GM12891 (cell line): ENCODE results near the gene C16orf89.
"Not testable (repeated sequence)": the region's sequence is repeated elsewhere in the genome, so short reads cannot be mapped to it uniquely, and the experiment has no call there.

Experiments used
- DNase-seq: peaks from one replicate; pipeline ENCODE4 v3.0.0; 2011; ENCODE audit warnings: low spot score; ENCODE audit not compliant: insufficient read length
- FAIRE-seq: peaks from 2 replicates; lab custom pipeline; 2011; peaks lifted over from hg19 to GRCh38; lab: Jason Lieb, UNC
- PAX5 ChIP-seq: IDR thresholded peaks from 2 replicates; pipeline ENCODE4 v1.6.1; 2011; ENCODE audit warnings: low read length, moderate library complexity, mild to moderate bottlenecking; ENCODE audit not compliant: insufficient read depth, severe bottlenecking
- POLR2A ChIP-seq: IDR thresholded peaks from 2 replicates; pipeline ENCODE4 v1.6.1; 2011; ENCODE audit warnings: low read depth, low read length, control low read depth
- POLR2AphosphoS5 ChIP-seq: IDR thresholded peaks from 2 replicates; pipeline ENCODE4 v1.6.1; 2011; ENCODE audit warnings: low read depth, low read length, control low read depth
- POU2F2 ChIP-seq: IDR thresholded peaks from 2 replicates; pipeline ENCODE4 v1.6.1; 2011; ENCODE audit warnings: low read depth, mild to moderate bottlenecking, control low read depth, low read length, moderate library complexity
- SPI1 ChIP-seq: IDR thresholded peaks from 2 replicates; pipeline ENCODE4 v1.6.1; 2011; ENCODE audit warnings: low read depth, low read length, control low read depth
- TAF1 ChIP-seq: IDR thresholded peaks from 2 replicates; pipeline ENCODE4 v1.6.1; 2011; ENCODE audit warnings: low read depth, low read length, control low read depth

Gene C16orf89

GRCh38 chr16:5062051-5062450 is 3.7 kb downstream of the C16orf89 start:
- FAIRE-seq = no peak
- no peak for DNase-seq
- TF ChIP-seq POU2F2 (no peak), POLR2AphosphoS5 (no peak), SPI1 (no peak), PAX5 (no peak), POLR2A (no peak), TAF1 (no peak)

GRCh38 chr16:5060073-5060641 is 5.6 kb downstream of the C16orf89 start:
- FAIRE-seq (no peak), DNase-seq (no peak)
- no peak for TF ChIP-seq POU2F2
- no peak for TF ChIP-seq POLR2AphosphoS5
- no peak for TF ChIP-seq POLR2A
- no peak for TF ChIP-seq SPI1
- no peak for TF ChIP-seq TAF1
- TF ChIP-seq PAX5 = no peak

DNA sequence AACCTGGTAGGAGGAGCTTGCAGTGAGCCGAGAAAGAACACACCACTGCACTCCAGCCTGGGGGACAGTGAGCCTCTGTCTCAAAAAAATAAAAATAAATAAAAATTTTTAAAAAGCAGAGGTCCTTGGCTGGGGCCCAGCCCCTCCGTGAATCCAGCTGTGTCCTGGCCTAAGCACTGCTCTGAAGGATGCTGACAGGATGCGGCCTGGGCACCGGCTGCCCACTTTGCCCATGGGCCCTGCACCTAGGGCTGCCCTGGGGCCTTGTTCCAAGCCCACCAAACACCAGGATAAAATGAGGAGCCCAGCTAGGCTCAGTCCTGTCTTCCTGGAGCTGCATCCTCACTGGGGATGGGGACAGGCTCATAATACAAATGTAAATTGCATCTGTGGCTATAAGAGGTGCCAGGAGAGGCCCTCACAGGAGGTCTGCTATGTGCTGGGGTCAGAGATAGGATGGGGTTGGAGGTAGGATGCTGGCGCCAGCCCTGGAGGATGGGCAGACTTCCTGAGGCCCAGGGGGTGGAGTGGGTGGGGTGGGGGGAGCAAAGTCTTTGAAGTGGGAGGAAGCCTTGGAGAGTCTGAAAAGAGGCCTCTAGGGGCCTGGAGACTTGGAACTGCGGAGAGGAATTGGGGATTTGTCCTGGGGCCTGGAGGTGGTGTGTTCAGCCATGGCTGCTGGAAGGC is 6.2 kb downstream of the C16orf89 start:
- TF ChIP-seq POLR2AphosphoS5 (no peak), POU2F2 (no peak), POLR2A (no peak), TAF1 (no peak), SPI1 (no peak), PAX5 (no peak)
- FAIRE-seq (no peak), DNase-seq (no peak)

DNA sequence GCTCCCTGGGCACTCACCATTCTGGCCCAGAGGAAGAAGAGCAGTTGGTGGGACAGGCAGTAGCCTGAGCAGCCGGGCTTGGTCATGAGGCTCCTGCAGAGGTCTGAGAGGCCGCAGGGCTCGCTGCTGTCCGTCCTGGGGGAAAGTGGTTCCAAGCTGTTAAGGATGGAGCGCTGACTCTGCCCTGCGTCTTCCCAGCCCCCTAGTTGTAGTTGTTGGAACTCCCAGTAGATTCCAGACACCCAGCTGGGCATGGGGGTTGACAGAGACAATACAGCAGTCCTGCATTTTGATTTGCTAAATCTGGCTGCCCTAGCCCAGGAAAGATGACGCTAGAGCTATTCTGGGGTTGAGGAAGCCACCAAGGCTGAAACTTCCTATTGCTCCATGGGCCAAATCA is 7.3 kb downstream of the C16orf89 start:
- DNase-seq = no peak
- TF ChIP-seq PAX5 (no peak), POLR2AphosphoS5 (no peak), SPI1 (no peak)
- no peak for FAIRE-seq

- FAIRE-seq = peak; percentile 5
- TF ChIP-seq PAX5 = no peak
- TF ChIP-seq SPI1 = no peak
- TF ChIP-seq POLR2A = no peak
- TF ChIP-seq POU2F2 = no peak
- TF ChIP-seq TAF1 = no peak
- no peak for TF ChIP-seq POLR2AphosphoS5
- peak; percentile 60 for DNase-seq
Observed at GRCh38 chr16:5056352-5056751, 9.4 kb downstream of the C16orf89 start.

- FAIRE-seq (no peak), DNase-seq (no peak)
- TF ChIP-seq POLR2A (no peak), POU2F2 (no peak), POLR2AphosphoS5 (no peak), PAX5 (no peak), TAF1 (no peak), SPI1 (no peak)
Observed at GRCh38 chr16:5054876-5055865, 10.6 kb downstream of the C16orf89 start.

DNA sequence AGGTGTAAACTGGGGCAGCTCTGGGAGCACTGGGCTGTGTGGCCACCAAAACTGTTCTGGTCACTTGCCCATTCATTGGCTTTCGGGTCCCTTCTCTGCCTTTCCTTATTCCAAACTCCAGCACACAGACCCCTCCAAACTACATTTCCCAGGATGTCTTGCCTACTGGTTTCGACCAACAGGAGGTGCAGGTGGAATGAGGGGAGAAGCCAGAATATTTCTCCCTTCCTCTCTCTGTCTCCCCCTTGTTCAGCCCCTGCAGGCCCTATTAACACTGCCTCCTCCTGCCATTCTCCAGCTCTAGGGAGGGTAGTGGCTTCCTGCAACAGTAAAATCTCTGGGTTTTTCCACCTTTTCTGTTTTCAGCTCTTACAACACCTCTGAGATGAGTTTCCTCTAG is 18.8 kb downstream of the C16orf89 start:
- no peak for TF ChIP-seq PAX5
- DNase-seq = no peak
- no peak for FAIRE-seq

DNA sequence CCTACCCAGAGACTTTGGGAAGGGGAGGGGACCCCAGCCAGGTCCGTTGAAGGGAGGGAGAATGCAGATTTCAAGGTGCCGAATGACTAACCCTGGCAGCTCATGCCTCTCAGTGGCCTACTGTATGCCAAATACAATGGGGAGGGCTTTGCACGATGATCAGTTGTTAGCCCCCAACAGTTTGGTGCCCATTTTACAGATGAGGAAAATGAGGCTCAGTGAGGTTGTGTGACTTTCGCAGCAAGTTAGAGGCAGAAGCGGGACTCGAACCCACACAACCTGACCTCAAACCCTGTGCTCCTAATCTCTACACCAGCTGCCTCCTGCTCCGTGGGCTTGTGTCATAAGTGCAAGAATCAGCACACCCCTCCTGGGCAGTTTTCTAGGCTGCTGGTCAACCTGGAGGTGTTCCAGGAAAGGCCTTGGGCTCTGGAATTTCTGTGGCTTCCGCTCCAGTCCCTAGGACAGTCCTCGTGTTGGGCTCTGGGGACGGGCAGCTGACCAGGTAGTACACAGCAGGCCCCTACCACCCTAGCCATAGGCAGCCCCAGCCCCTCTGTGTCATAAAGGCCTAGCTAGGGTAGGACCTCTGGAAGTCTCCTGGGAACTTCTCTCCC is 20.1 kb downstream of the C16orf89 start:
- TF ChIP-seq TAF1 (no peak), PAX5 (no peak), POU2F2 (no peak), POLR2AphosphoS5 (no peak), POLR2A (no peak), SPI1 (no peak)
- no peak for DNase-seq
- FAIRE-seq = no peak

DNA sequence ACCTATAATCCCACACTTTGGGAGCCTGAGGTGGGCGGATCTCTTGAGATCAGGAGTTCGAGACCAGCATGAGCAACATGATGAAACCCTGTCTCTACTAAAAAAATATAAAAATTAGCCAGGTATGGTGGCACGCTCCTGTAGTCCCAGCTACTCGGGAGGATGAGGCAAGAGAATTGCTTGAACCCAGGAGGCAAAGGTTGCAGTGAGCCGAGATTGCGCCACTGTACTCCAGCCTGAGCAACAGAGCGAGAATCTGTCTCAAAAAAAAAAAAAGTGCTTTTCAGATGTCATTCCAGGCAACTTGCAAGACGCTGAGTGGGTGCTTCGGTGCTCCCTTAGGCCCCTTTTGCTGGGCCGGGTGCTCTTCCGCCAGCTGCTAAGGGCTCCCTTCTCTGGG is 21.2 kb downstream of the C16orf89 start:
- FAIRE-seq, DNase-seq: not testable (repeated sequence)

GRCh38 chr16:5044011-5044540 is 21.7 kb downstream of the C16orf89 start:
- FAIRE-seq (no peak), DNase-seq (no peak)
- TF ChIP-seq TAF1 (no peak), PAX5 (no peak), POLR2AphosphoS5 (no peak), SPI1 (no peak), POU2F2 (no peak), POLR2A (no peak)
